ENCODE results near the gene RAD51AP2. TPM values are rescaled to one million over a fixed set of nuclear protein-coding genes. Genes with fewer than 3 reads are reported as not detected.
A peak's percentile ranks its signal among the peaks of the same experiment; 100 is the strongest.
"Not testable (repeated sequence)": the region's sequence is repeated elsewhere in the genome, so short reads cannot be mapped to it uniquely, and the experiment has no call there.

Gene RAD51AP2
- total and polyA plus RNA-seq, 2 donors, result 0.18 TPM; not detected in 1

GRCh38 chr2:17519486-17519885 lies 1.2 kb upstream of the RAD51AP2 start:
- DNase-seq (ENCODE audit: low read depth in 6 of 9, low spot score in 9 of 9), result no peak
- Histone ChIP-seq H3K4me3 (ENCODE audit: low read length in 2 of 2) (no peak overlapping the region), H3K9me3 (ENCODE audit: control insufficient read depth in 2 of 2, insufficient read depth in 1 of 2, low read length in 1 of 2) (peaks cover 0 to 3% of the 10 kb centered on the region in 2 donors), H3K4me1 (ENCODE audit: control insufficient read depth in 2 of 2, insufficient read depth in 2 of 2, low read length in 2 of 2) (peaks cover 0 to 6% of the 10 kb centered on the region in 2 donors), H3K36me3 (ENCODE audit: control insufficient read depth in 2 of 2, insufficient read depth in 2 of 2, low read length in 1 of 2) (no peaks in the 10 kb centered on the region), H3K27ac (ENCODE audit: low read depth in 1 of 2, low read length in 1 of 2) (no peak overlapping the region), H3K27me3 (ENCODE audit: control insufficient read depth in 2 of 2, insufficient read depth in 1 of 2, low read length in 1 of 2) (peaks cover 0 to 12% of the 10 kb centered on the region in 2 donors)

- no peaks in the 10 kb centered on the region for H3K36me3 ChIP-seq (ENCODE audit: control insufficient read depth in 2 of 2, insufficient read depth in 2 of 2, low read length in 1 of 2)
- peak overlapping the region; percentile 16 to 38 for H3K4me3 ChIP-seq (ENCODE audit: low read length in 2 of 2)
- H3K27me3 ChIP-seq (ENCODE audit: control insufficient read depth in 2 of 2, insufficient read depth in 1 of 2, low read length in 1 of 2), result peaks cover 0 to 12% of the 10 kb centered on the region in 2 donors
- no peak for DNase-seq (ENCODE audit: low read depth in 6 of 9, low spot score in 9 of 9)
- H3K9me3 ChIP-seq (ENCODE audit: control insufficient read depth in 2 of 2, insufficient read depth in 1 of 2, low read length in 1 of 2), result peaks cover 0 to 3% of the 10 kb centered on the region in 2 donors
- 45% methylated on average over 8 of the region's 8 CpGs for WGBS
- peaks cover 0 to 6% of the 10 kb centered on the region in 2 donors for H3K4me1 ChIP-seq (ENCODE audit: control insufficient read depth in 2 of 2, insufficient read depth in 2 of 2, low read length in 2 of 2)
- no peak overlapping the region for H3K27ac ChIP-seq (ENCODE audit: low read depth in 1 of 2, low read length in 1 of 2)
Measured at GRCh38 chr2:17517481-17518211, 594 bp downstream of the RAD51AP2 start.

GRCh38 chr2:17515652-17516051 lies 2.6 kb downstream of the RAD51AP2 start:
- Histone ChIP-seq H3K36me3 (ENCODE audit: control insufficient read depth in 2 of 2, insufficient read depth in 2 of 2, low read length in 1 of 2) (no peaks in the 10 kb centered on the region), H3K4me3 (ENCODE audit: low read length in 2 of 2) (no peak overlapping the region), H3K9me3 (ENCODE audit: control insufficient read depth in 2 of 2, insufficient read depth in 1 of 2, low read length in 1 of 2) (peaks cover 0 to 3% of the 10 kb centered on the region in 2 donors), H3K27me3 (ENCODE audit: control insufficient read depth in 2 of 2, insufficient read depth in 1 of 2, low read length in 1 of 2) (peaks cover 0 to 12% of the 10 kb centered on the region in 2 donors), H3K4me1 (ENCODE audit: control insufficient read depth in 2 of 2, insufficient read depth in 2 of 2, low read length in 2 of 2) (peaks cover 0 to 6% of the 10 kb centered on the region in 2 donors), H3K27ac (ENCODE audit: low read depth in 1 of 2, low read length in 1 of 2) (no peak overlapping the region)
- no peak for DNase-seq (ENCODE audit: low read depth in 6 of 9, low spot score in 9 of 9)

- Histone ChIP-seq H3K27ac (ENCODE audit: low read depth in 1 of 2, low read length in 1 of 2) (no peak overlapping the region), H3K4me1 (ENCODE audit: control insufficient read depth in 2 of 2, insufficient read depth in 2 of 2, low read length in 2 of 2) (no peaks in the 10 kb centered on the region), H3K9me3 (ENCODE audit: control insufficient read depth in 2 of 2, insufficient read depth in 1 of 2, low read length in 1 of 2) (no peaks in the 10 kb centered on the region), H3K4me3 (ENCODE audit: low read length in 2 of 2) (no peak overlapping the region), H3K27me3 (ENCODE audit: control insufficient read depth in 2 of 2, insufficient read depth in 1 of 2, low read length in 1 of 2) (no peaks in the 10 kb centered on the region), H3K36me3 (ENCODE audit: control insufficient read depth in 2 of 2, insufficient read depth in 2 of 2, low read length in 1 of 2) (no peaks in the 10 kb centered on the region)
- WGBS, result 89% methylated on average over 2 of the region's 2 CpGs
- no peak for DNase-seq (ENCODE audit: low read depth in 6 of 9, low spot score in 9 of 9)
Measured at GRCh38 chr2:17506736-17507616, 11.3 kb downstream of the RAD51AP2 start.

GRCh38 chr2:17497718-17498117 lies 20.5 kb downstream of the RAD51AP2 start:
- no peaks in the 10 kb centered on the region for H3K9me3 ChIP-seq (ENCODE audit: control insufficient read depth in 2 of 2, insufficient read depth in 1 of 2, low read length in 1 of 2)
- H3K36me3 ChIP-seq (ENCODE audit: control insufficient read depth in 2 of 2, insufficient read depth in 2 of 2, low read length in 1 of 2), result no peaks in the 10 kb centered on the region
- H3K4me3 ChIP-seq (ENCODE audit: low read length in 2 of 2), result no peak overlapping the region
- no peaks in the 10 kb centered on the region for H3K4me1 ChIP-seq (ENCODE audit: control insufficient read depth in 2 of 2, insufficient read depth in 2 of 2, low read length in 2 of 2)
- WGBS, result 35% methylated on average over 1 of the region's 1 CpG
- no peak overlapping the region for H3K27ac ChIP-seq (ENCODE audit: low read depth in 1 of 2, low read length in 1 of 2)
- no peaks in the 10 kb centered on the region for H3K27me3 ChIP-seq (ENCODE audit: control insufficient read depth in 2 of 2, insufficient read depth in 1 of 2, low read length in 1 of 2)
- no peak for DNase-seq (ENCODE audit: low read depth in 6 of 9, low spot score in 9 of 9)

GRCh38 chr2:17495590-17495989 lies 22.6 kb downstream of the RAD51AP2 start:
- Histone ChIP-seq H3K4me3 (ENCODE audit: low read length in 2 of 2) (no peak overlapping the region), H3K36me3 (ENCODE audit: control insufficient read depth in 2 of 2, insufficient read depth in 2 of 2, low read length in 1 of 2) (no peaks in the 10 kb centered on the region), H3K27ac (ENCODE audit: low read depth in 1 of 2, low read length in 1 of 2) (no peak overlapping the region), H3K9me3 (ENCODE audit: control insufficient read depth in 2 of 2, insufficient read depth in 1 of 2, low read length in 1 of 2) (no peaks in the 10 kb centered on the region), H3K4me1 (ENCODE audit: control insufficient read depth in 2 of 2, insufficient read depth in 2 of 2, low read length in 2 of 2) (no peaks in the 10 kb centered on the region), H3K27me3 (ENCODE audit: control insufficient read depth in 2 of 2, insufficient read depth in 1 of 2, low read length in 1 of 2) (no peaks in the 10 kb centered on the region)
- 18% methylated on average over 1 of the region's 1 CpG for WGBS
- no peak for DNase-seq (ENCODE audit: low read depth in 6 of 9, low spot score in 9 of 9)

GRCh38 chr2:17490165-17490564 lies 28.1 kb downstream of the RAD51AP2 start:
- H3K27ac ChIP-seq (ENCODE audit: low read depth in 1 of 2, low read length in 1 of 2); H3K27me3 ChIP-seq (ENCODE audit: control insufficient read depth in 2 of 2, insufficient read depth in 1 of 2, low read length in 1 of 2); H3K4me1 ChIP-seq (ENCODE audit: control insufficient read depth in 2 of 2, insufficient read depth in 2 of 2, low read length in 2 of 2); DNase-seq (ENCODE audit: low read depth in 6 of 9, low spot score in 9 of 9); H3K36me3 ChIP-seq (ENCODE audit: control insufficient read depth in 2 of 2, insufficient read depth in 2 of 2, low read length in 1 of 2); H3K4me3 ChIP-seq (ENCODE audit: low read length in 2 of 2); H3K9me3 ChIP-seq (ENCODE audit: control insufficient read depth in 2 of 2, insufficient read depth in 1 of 2, low read length in 1 of 2): not testable (repeated sequence)

- H3K9me3 ChIP-seq (ENCODE audit: control insufficient read depth in 2 of 2, insufficient read depth in 1 of 2, low read length in 1 of 2); DNase-seq (ENCODE audit: low read depth in 6 of 9, low spot score in 9 of 9); H3K4me1 ChIP-seq (ENCODE audit: control insufficient read depth in 2 of 2, insufficient read depth in 2 of 2, low read length in 2 of 2); H3K27ac ChIP-seq (ENCODE audit: low read depth in 1 of 2, low read length in 1 of 2); H3K36me3 ChIP-seq (ENCODE audit: control insufficient read depth in 2 of 2, insufficient read depth in 2 of 2, low read length in 1 of 2); H3K4me3 ChIP-seq (ENCODE audit: low read length in 2 of 2); H3K27me3 ChIP-seq (ENCODE audit: control insufficient read depth in 2 of 2, insufficient read depth in 1 of 2, low read length in 1 of 2): not testable (repeated sequence)
- WGBS, result 96% methylated on average over 4 of the region's 4 CpGs
Measured at GRCh38 chr2:17488610-17489009, 29.6 kb downstream of the RAD51AP2 start.

- 81% methylated on average over 1 of the region's 1 CpG for WGBS
- DNase-seq (ENCODE audit: low read depth in 6 of 9, low spot score in 9 of 9), result no peak
- H3K27me3 ChIP-seq (ENCODE audit: control insufficient read depth in 2 of 2, insufficient read depth in 1 of 2, low read length in 1 of 2), result no peaks in the 10 kb centered on the region
- H3K4me1 ChIP-seq (ENCODE audit: control insufficient read depth in 2 of 2, insufficient read depth in 2 of 2, low read length in 2 of 2), result no peaks in the 10 kb centered on the region
- no peaks in the 10 kb centered on the region for H3K36me3 ChIP-seq (ENCODE audit: control insufficient read depth in 2 of 2, insufficient read depth in 2 of 2, low read length in 1 of 2)
- H3K27ac ChIP-seq (ENCODE audit: low read depth in 1 of 2, low read length in 1 of 2), result no peak overlapping the region
- H3K4me3 ChIP-seq (ENCODE audit: low read length in 2 of 2), result no peak overlapping the region
- H3K9me3 ChIP-seq (ENCODE audit: control insufficient read depth in 2 of 2, insufficient read depth in 1 of 2, low read length in 1 of 2), result no peaks in the 10 kb centered on the region
Measured at GRCh38 chr2:17483496-17483895, 34.7 kb downstream of the RAD51AP2 start.
